HepG2 (cell line): ENCODE results near the gene PHF13. TPM values are rescaled to one million over a fixed set of nuclear protein-coding genes. Genes with fewer than 3 reads are reported as not detected.
A peak's percentile ranks its signal among the peaks of the same experiment; 100 is the strongest.

ENCODE experiments used
- AHR ChIP-seq: IDR thresholded peaks from 2 replicates; pipeline ENCODE4 v1.6.1; 2018; ENCODE audit warnings: missing genetic modification reagents, missing compliant biosample characterization
- BRCA1 ChIP-seq: sonication (generic); formaldehyde crosslinking; IDR thresholded peaks from 2 replicates; pipeline ENCODE4 v1.4.0; 2020; ENCODE audit warnings: missing genetic modification reagents
- FOSL2 ChIP-seq: sonication (generic); formaldehyde crosslinking; IDR thresholded peaks from 2 replicates; pipeline ENCODE4 v1.4.0; 2020; ENCODE audit warnings: missing genetic modification reagents
- GATAD1 ChIP-seq: IDR thresholded peaks from 2 replicates; pipeline ENCODE4 v1.6.1; 2016; ENCODE audit warnings: missing genetic modification reagents, missing compliant biosample characterization
- RBFOX2 ChIP-seq: fragments of 200-400 bp; formaldehyde crosslinking; IDR thresholded peaks from 2 replicates; pipeline ENCODE4 v1.6.1; 2017; ENCODE audit warnings: low read depth, mild to moderate bottlenecking, low read length
- RBM39 ChIP-seq: fragments of 200-400 bp; formaldehyde crosslinking; IDR thresholded peaks from one replicate; pipeline ENCODE4 v1.6.1; 2018; ENCODE audit warnings: antibody characterized with exemption, mild to moderate bottlenecking, low read depth, low read length; ENCODE audit not compliant: poor library complexity, severe bottlenecking
- SSRP1 ChIP-seq: IDR thresholded peaks from 2 replicates; pipeline ENCODE4 v1.6.1; 2016; ENCODE audit warnings: control low read depth
- ZNF253 ChIP-seq: sonication (generic); formaldehyde crosslinking; IDR thresholded peaks from 2 replicates; pipeline ENCODE4 v1.8.0; 2022; ENCODE audit warnings: mild to moderate bottlenecking, missing genetic modification reagents, borderline replicate concordance
- ZNF713 ChIP-seq: sonication (generic); formaldehyde crosslinking; IDR thresholded peaks from 2 replicates; pipeline ENCODE4 v1.4.0; 2020; ENCODE audit warnings: mild to moderate bottlenecking, missing genetic modification reagents
- ZSCAN21 ChIP-seq: sonication (generic); formaldehyde crosslinking; IDR thresholded peaks from 2 replicates; pipeline ENCODE4 v1.8.0; 2022; ENCODE audit warnings: mild to moderate bottlenecking, missing genetic modification reagents, moderate library complexity, borderline replicate concordance
- polyA plus RNA-seq, 8 experiments: library from polyadenylated mRNA; depleted of rRNA in 3 of 8; stranded (reverse) in 7 of 8; unstranded in 1 of 8; fragments of >200 nt; fragmentation: Illumina TruSeq in 4 of 8; extraction: Trizol in 4 of 8; gene quantifications; 2 replicates each; pipeline versions ENCODE4 v1.2.1 to v1.2.3, GENCODE V29; 2011 to 2016; ENCODE audit warnings: low read depth in 4 of 8, missing spikeins in 1 of 8, mixed read lengths in 1 of 8; ENCODE audit not compliant: insufficient read depth in 1 of 8
- total RNA-seq, 5 experiments: library from RNA; depleted of rRNA; stranded (reverse); fragments of >200 nt; fragmentation: Illumina TruSeq; extraction: Trizol; gene quantifications; 2 replicates each; pipeline ENCODE4 v1.2.3, GENCODE V29; 2016; ENCODE audit warnings: low read depth in 1 of 5
- TF ChIP-seq, protein P1 (sequence below): sonication (generic); formaldehyde crosslinking; IDR thresholded peaks from 2 replicates; pipeline ENCODE4 v1.8.1; 2023; ENCODE audit warnings: mild to moderate bottlenecking, missing genetic modification reagents
- TF ChIP-seq, protein P2 (sequence below): IDR thresholded peaks from 2 replicates; pipeline ENCODE4 v1.6.1; 2016
- TF ChIP-seq, protein P3 (sequence below): sonication (generic); formaldehyde crosslinking; IDR thresholded peaks from 2 replicates; pipeline ENCODE4 v1.4.0; 2020; ENCODE audit warnings: missing genetic modification reagents, borderline replicate concordance
- TF ChIP-seq, protein P4 (sequence below): sonication (generic); formaldehyde crosslinking; IDR thresholded peaks from 2 replicates; pipeline ENCODE4 v1.4.0; 2020; ENCODE audit warnings: missing genetic modification reagents
- TF ChIP-seq, protein P5 (sequence below): sonication (generic); formaldehyde crosslinking; IDR thresholded peaks from 2 replicates; pipeline ENCODE4 v1.5.1; 2020; ENCODE audit warnings: mild to moderate bottlenecking, missing genetic modification reagents, moderate library complexity
- TF ChIP-seq, protein P6 (sequence below): sonication (generic); formaldehyde crosslinking; IDR thresholded peaks from 2 replicates; pipeline ENCODE4 v1.9.0; 2021; ENCODE audit warnings: missing genetic modification reagents, mild to moderate bottlenecking, borderline replicate concordance
- TF ChIP-seq, protein P7 (sequence below): sonication (generic); formaldehyde crosslinking; IDR thresholded peaks from 2 replicates; pipeline ENCODE4 v1.4.0; 2020; ENCODE audit warnings: missing genetic modification reagents

PHF13 gene
- total and polyA plus RNA-seq, 2 of the 13 experiments (the other 11 are each of a cell fraction or from before 2014, with no cell fraction given) = 4.7 to 7.4 TPM

DNA sequence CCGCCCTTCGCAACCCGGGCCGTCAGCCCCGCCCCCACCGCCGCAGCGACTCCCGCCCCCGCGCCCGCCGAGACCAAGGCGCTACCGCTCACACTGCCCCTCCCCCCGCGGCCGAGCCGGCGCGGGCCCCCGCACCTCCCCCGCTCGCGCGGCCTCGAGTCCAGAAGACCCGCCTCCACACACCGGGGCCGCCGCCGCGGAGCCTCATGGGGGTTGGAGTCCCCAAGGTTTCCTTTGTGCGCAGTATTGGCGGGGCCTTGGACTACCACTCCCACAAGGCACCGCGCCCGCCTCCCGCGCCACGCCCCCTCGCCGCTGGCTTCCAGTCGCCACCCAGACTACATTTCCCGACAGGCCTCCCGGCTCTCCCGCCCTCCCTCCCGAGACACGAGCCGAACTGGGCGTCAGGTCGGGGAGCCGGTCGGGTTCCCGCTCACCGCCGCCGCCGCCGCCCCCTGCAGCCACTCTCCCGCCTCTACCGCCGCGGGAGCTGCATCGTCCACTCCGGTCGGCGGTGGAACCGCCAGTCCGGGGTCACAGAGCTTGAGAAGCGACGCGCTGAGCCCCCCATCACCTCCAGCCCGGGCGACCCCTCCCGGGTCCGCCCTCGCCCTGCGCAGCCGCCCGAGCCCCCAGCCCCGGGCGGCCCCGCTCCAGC lies at the start of gene PHF13 (continued):
- TF ChIP-seq, protein P1, sequence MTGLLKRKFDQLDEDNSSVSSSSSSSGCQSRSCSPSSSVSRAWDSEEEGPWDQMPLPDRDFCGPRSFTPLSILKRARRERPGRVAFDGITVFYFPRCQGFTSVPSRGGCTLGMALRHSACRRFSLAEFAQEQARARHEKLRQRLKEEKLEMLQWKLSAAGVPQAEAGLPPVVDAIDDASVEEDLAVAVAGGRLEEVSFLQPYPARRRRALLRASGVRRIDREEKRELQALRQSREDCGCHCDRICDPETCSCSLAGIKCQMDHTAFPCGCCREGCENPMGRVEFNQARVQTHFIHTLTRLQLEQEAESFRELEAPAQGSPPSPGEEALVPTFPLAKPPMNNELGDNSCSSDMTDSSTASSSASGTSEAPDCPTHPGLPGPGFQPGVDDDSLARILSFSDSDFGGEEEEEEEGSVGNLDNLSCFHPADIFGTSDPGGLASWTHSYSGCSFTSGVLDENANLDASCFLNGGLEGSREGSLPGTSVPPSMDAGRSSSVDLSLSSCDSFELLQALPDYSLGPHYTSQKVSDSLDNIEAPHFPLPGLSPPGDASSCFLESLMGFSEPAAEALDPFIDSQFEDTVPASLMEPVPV (CRISPR knock-in tag) = 0 out of 2 replicates have a peak, but pooled peaks have one; percentile 44
- TF ChIP-seq, protein P2, sequence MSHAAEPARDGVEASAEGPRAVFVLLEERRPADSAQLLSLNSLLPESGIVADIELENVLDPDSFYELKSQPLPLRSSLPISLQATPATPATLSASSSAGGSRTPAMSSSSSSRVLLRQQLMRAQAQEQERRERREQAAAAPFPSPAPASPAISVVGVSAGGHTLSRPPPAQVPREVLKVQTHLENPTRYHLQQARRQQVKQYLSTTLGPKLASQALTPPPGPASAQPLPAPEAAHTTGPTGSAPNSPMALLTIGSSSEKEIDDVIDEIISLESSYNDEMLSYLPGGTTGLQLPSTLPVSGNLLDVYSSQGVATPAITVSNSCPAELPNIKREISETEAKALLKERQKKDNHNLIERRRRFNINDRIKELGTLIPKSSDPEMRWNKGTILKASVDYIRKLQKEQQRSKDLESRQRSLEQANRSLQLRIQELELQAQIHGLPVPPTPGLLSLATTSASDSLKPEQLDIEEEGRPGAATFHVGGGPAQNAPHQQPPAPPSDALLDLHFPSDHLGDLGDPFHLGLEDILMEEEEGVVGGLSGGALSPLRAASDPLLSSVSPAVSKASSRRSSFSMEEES = peak; percentile 52; the same call in 1 of the 2 replicates
- TF ChIP-seq ZSCAN21 (no peak), GATAD1 (CRISPR knock-in tag) (peak; percentile 72), ZNF713 (CRISPR knock-in tag) (no peak), BRCA1 (no peak), RBM39 (no peak), SSRP1 (CRISPR knock-in tag) (no peak), AHR (no peak), ZNF253 (CRISPR knock-in tag) (no peak), RBFOX2 (peak; percentile 67), FOSL2 (peak; percentile 43; the same call in 1 of the 2 replicates)
- TF ChIP-seq, protein P3, sequence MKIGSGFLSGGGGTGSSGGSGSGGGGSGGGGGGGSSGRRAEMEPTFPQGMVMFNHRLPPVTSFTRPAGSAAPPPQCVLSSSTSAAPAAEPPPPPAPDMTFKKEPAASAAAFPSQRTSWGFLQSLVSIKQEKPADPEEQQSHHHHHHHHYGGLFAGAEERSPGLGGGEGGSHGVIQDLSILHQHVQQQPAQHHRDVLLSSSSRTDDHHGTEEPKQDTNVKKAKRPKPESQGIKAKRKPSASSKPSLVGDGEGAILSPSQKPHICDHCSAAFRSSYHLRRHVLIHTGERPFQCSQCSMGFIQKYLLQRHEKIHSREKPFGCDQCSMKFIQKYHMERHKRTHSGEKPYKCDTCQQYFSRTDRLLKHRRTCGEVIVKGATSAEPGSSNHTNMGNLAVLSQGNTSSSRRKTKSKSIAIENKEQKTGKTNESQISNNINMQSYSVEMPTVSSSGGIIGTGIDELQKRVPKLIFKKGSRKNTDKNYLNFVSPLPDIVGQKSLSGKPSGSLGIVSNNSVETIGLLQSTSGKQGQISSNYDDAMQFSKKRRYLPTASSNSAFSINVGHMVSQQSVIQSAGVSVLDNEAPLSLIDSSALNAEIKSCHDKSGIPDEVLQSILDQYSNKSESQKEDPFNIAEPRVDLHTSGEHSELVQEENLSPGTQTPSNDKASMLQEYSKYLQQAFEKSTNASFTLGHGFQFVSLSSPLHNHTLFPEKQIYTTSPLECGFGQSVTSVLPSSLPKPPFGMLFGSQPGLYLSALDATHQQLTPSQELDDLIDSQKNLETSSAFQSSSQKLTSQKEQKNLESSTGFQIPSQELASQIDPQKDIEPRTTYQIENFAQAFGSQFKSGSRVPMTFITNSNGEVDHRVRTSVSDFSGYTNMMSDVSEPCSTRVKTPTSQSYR (CRISPR knock-in tag) = peak; percentile 97
- TF ChIP-seq, protein P4, sequence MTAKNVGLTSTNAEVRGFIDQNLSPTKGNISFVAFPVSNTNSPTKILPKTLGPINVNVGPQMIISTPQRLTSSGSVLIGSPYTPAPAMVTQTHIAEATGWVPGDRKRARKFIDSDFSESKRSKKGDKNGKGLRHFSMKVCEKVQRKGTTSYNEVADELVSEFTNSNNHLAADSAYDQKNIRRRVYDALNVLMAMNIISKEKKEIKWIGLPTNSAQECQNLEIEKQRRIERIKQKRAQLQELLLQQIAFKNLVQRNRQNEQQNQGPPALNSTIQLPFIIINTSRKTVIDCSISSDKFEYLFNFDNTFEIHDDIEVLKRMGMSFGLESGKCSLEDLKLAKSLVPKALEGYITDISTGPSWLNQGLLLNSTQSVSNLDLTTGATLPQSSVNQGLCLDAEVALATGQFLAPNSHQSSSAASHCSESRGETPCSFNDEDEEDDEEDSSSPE (CRISPR knock-in tag) = peak; percentile 87
- TF ChIP-seq, protein P5, sequence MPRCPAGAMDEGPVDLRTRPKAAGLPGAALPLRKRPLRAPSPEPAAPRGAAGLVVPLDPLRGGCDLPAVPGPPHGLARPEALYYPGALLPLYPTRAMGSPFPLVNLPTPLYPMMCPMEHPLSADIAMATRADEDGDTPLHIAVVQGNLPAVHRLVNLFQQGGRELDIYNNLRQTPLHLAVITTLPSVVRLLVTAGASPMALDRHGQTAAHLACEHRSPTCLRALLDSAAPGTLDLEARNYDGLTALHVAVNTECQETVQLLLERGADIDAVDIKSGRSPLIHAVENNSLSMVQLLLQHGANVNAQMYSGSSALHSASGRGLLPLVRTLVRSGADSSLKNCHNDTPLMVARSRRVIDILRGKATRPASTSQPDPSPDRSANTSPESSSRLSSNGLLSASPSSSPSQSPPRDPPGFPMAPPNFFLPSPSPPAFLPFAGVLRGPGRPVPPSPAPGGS (CRISPR knock-in tag) = 0 out of 2 replicates have a peak, but pooled peaks have one; percentile 43
- TF ChIP-seq, protein P6, sequence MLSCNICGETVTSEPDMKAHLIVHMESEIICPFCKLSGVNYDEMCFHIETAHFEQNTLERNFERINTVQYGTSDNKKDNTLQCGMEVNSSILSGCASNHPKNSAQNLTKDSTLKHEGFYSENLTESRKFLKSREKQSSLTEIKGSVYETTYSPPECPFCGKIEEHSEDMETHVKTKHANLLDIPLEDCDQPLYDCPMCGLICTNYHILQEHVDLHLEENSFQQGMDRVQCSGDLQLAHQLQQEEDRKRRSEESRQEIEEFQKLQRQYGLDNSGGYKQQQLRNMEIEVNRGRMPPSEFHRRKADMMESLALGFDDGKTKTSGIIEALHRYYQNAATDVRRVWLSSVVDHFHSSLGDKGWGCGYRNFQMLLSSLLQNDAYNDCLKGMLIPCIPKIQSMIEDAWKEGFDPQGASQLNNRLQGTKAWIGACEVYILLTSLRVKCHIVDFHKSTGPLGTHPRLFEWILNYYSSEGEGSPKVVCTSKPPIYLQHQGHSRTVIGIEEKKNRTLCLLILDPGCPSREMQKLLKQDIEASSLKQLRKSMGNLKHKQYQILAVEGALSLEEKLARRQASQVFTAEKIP (CRISPR knock-in tag) = no peak
- TF ChIP-seq, protein P7, sequence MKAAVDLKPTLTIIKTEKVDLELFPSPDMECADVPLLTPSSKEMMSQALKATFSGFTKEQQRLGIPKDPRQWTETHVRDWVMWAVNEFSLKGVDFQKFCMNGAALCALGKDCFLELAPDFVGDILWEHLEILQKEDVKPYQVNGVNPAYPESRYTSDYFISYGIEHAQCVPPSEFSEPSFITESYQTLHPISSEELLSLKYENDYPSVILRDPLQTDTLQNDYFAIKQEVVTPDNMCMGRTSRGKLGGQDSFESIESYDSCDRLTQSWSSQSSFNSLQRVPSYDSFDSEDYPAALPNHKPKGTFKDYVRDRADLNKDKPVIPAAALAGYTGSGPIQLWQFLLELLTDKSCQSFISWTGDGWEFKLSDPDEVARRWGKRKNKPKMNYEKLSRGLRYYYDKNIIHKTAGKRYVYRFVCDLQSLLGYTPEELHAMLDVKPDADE (CRISPR knock-in tag) = no peak
